HG02571 (cell line): ENCODE measurements around the gene TRPC6.
"Not testable (repeated sequence)": the region's sequence is repeated elsewhere in the genome, so short reads cannot be mapped to it uniquely, and the experiment has no call there.

Experiments
- ATAC-seq: cut with Tn5 transposase; IDR thresholded peaks from one replicate; pipeline ENCODE4 v1.9.1; 2021; ENCODE audit warnings: mild to moderate bottlenecking, moderate library complexity; ENCODE audit not compliant: unreplicated experiment

TRPC6 gene

DNA sequence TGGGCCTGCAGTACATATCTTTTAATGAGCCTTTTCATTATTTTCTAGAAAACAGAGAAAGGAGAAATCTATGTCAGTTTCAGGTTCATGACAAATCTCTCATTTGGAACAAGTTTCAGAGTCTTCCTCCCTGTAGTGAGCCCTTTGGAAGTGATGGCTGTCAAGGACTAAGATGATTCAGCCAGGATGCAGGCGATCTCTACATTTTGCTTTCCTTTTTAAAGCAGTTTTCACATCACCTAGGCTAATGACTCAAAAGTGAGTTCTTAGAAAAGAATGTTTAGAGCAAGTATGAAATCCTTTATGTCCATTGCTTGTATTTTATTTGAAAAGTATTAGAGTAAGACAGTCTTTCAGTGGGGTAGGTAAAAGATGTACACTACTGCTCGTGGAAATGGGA, 130.1 kb downstream of the TRPC6 start:
- no peak for ATAC-seq

DNA sequence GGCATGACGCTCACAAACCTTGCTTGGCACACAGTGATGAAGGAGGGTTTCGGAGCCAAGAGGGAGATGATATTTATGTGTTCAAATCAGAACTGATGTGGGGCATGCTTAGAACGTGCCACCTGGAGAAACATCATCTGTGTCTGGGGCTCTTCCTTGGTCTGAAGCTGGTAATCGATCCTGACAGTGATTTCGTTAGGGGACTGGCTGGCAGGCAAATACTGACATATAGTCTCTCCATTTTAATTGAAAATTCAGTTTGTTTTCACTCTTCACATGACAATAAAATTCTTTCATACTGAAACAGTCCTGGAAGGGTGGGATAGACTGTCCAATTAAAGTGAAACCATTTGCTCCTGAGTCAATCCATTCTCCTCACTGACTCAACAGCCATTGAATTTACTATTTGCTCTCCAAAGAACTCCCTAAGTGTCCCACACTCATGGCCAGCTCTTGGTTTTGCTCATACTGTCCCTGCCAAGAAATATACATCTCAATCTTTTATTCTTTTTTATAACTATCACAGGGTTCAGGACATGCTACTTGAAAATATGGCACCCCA, 134.8 kb downstream of the TRPC6 start:
- ATAC-seq, result no peak

DNA sequence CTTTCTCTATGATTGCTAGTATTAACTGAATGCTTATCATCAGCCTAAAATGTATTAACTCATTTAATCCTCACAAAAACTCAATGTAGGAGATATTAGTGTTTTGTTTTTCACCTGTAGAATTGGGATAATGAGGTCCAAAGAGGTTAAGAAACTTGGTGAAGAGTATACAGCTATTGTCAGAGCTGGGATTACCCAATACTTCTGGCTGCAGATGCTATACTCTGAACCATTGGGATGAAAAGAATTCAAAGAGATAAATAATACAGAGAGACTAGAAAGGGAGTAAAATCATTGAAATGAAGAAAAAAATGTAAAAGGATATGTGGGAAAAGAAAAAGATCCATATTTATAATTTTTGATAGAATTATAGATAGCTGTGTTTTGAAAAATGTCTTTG, 137.1 kb downstream of the TRPC6 start:
- no peak for ATAC-seq

DNA sequence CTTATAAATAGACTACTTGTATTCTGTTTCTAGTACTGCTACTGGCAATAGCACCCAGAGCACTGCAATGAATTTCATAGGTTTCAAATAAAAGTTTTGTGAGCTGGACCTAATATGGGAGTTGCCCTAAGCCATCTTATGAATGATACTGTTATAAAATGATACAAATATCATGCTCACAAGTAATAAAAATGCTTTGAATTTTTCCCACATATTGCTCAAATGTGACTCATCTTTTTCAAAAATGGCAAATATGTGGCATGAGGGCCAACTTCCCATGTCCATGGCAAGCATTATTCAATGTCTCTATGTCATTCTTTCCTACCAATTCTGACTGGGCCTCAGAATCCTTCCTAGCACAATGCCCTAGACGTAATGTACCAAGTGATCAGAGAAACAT, 137.6 kb downstream of the TRPC6 start:
- ATAC-seq, result no peak

DNA sequence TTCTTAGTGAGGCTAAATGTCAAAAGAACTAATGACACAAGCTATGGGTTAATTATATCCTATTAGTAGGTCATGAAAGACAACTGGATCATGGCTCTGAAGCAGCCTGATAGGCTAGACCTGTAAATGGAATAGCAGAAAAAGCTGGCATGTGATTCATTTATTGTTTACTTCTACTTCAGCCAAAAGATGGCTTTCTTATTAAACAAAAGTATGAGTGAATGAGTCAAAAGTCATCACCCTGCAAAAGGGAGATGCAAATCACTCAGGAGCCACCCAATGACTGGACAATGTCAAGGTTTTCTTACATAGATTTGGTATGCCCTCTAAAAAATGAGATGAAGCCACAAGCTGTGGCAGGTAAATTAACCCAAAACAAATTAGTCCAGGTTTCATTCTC, 138.0 kb downstream of the TRPC6 start:
- ATAC-seq, result no peak

DNA sequence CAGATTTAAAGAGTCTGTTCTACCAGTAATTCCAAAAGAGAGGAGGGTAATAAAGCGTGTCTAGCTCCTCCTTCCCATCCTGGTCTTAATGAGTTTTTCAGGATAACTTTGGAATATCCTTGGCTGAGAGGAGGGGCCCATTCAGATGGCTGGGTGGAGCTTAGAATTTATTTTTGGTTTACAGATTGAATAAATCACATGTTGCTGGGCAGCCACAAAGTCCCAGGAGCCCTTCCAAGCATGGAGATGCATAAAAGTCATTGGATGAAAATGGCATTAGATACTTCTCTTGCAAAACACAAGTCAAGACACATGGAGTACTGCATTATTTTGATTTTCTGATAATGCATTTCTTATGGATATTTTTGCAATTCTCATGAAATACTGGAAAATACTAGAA, 139.0 kb downstream of the TRPC6 start:
- ATAC-seq, result no peak

DNA sequence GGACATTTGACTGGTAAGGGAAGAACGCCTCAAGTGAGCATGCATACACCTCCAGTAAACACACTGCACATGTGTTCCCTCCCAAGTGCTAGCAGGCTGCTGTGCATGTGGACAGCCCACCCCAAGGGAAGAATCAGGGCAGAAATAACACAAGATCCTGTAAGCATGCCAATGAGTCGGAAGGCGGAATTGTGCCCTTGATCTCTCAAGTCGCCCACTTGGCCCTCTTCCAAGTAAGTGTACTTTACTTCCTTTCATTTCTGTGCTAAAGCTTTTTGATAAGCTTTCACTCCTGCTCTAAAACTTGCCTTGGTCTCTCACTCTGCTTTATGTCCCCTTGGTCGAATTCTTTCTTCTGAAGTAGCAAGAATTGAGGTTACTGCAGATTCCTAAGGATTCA, 139.6 kb downstream of the TRPC6 start:
- ATAC-seq, result no peak

DNA sequence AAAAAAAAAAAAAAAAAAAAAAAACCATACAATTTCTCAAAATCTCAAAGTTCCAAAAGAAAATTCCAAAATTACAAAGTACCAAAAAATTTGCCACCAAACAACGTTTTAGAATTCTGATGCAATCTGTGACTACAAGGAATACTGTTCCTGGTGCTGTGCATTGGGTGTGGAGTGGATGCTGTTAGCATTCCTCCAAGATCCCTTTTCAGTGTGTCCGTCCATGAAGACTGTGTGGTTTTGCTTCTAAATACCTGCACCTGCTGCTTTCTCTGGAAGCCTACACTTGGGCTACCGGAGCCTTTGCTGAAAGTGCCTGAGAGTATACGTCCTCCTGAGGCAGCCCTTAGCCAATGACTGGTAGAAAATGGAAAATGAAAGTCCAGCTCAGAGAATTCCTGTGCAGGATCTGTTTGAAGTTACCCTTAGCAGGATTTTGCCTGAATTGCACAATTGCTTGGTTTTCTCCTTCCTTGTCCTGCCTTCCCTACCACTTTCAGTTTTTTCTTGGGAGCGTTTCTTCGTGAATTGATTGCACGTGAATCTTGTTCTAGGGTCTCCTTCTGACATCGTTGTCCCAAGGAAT, 140.8 kb downstream of the TRPC6 start:
- ATAC-seq, result no peak

DNA sequence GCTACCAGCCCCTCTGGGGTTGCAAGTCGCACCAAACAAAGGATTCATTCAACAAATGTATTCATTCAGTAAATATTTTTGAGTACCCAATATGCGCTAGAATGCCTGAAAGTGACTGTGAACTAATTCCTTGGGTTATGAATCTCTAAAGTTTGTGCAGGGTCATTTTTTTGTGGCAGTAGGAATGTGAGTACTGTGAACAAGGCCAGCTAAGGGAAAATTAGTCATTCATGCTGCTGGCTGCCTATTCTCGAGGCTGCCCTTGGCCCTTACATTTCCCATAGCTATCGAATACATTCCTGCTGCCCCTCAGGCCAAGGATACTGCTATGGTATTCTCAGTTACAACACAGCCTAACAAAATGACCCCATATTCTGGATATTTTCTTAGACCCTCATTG, 141.6 kb downstream of the TRPC6 start:
- no peak for ATAC-seq

DNA sequence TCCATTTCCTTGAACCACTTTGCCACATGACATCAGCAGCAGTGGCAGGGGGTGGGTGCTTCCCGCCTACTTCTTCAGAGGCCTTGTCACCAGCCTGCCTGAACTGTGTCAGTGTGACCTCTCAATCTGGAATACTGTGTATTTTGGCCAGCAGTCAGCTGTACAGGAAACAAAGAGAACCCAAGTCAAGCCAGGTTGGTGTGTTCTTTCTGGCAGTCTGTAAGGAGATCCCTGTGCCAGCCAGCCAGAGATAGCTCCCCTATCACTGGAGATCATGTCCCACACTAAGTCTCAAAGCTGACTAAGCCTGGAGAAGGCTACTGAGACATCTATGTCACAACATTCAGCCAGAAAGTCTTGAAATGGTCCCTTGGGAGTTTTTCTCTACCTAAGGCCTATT, 142.1 kb downstream of the TRPC6 start:
- no peak for ATAC-seq

DNA sequence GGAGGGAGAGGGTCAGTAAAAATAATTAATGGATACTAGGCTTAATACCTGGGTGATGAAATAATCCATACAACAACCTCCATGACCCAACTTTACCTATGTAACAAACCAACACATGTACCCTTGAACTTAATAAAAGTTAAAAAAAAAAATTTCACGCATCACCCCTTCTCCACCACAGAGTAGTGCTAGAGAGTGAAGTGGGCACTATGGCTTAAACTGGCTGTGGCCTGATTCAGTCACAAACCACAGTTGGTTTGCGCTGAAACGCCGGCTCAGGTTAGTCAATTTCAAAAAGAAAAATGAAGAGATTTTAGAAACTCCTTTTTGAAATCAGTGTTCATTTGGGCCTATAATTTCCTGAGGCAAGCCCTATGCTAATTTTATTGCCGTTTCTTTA, 144.3 kb downstream of the TRPC6 start:
- ATAC-seq, result no peak

DNA sequence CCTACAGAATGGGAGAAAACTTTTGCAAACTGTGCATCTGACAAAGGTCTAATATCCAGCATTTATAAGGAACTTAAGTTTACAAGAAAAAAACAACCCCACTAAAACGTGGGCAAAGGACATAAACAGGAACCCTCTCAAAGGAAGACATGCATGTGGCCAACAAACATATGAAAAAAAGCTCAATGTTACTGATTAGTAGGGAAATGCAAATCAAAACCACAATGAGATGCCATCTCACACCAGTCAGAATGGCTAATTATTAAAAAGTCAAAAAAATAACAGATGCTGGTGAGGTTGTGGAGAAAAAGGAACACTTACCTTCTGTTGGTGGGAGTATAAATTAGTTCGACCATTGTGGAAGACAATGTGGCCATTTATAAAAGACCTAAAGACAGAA, 145.1 kb downstream of the TRPC6 start:
- ATAC-seq, result not testable (repeated sequence)

DNA sequence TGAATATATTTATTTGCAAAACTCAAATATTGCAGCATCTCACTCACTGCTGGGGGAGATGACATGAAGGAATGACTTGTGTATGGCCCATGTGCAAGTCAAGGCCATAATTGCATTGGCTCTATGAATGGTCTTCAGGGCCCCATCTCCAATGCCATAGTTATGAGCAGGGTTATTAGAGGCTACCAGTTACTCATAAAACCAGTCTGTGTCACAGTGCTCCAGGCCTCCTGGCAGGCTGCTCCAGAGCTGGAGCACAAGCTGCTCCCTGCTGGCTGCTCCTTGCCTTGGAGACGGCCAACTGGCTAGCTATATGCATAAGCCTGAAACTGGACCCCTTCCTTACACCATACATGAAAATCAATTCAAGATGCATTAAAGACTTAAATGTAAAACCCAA, 145.7 kb downstream of the TRPC6 start:
- ATAC-seq, result no peak

DNA sequence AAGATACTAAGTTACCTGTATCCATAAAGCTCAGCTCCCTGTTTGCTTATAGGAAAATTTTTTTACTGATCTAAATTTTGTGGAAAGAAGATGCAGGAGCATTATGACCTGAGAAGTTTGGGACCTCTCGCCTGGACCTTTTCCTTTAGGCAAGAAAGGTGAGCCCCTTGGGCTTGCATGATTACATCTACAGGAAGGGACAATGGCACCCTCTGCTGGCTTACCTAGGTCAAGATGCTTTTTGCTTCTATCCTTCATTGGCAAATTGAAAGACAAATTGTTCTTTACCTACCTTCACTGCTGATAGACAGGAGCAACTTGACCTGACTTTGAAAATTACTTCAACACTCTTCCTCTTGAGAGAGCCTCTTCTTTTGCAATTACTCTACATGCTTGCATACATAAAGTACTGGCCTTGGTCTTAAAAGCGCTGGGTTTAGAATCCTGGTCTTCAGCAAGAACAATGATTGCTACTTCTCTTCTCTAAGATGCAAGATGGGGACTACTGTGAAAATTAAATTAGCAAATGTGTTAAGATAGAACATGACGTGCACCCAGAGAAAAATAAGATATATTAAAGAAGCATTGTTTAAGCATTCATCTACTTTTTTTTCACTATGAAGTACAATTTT, 147.2 kb downstream of the TRPC6 start:
- no peak for ATAC-seq

DNA sequence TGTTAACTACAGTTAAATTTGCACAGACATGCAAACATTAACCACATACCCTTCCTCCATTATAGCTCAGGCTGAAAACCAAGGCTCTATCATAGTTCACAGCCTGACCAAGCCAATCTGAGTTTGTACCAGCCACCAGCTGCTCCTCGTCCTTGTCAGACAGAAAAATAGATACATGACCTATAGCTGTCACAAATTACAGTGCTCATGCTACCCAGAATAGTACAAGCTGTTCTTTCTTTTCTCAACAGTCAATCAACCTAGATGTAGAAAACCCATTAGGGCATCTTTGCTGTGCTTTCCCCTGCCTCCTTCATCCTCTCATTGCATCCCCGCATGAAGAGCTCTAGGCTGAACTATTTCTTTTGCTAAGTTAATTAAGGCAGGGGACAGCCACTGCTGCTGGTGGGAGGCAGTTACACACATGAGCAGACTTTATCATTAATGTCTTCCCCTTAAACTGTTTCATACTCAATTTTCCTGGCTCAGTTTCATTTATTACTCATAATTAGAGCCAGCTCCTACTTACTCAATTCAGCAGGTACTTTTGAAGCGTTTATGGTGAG, 148.3 kb downstream of the TRPC6 start:
- no peak for ATAC-seq

DNA sequence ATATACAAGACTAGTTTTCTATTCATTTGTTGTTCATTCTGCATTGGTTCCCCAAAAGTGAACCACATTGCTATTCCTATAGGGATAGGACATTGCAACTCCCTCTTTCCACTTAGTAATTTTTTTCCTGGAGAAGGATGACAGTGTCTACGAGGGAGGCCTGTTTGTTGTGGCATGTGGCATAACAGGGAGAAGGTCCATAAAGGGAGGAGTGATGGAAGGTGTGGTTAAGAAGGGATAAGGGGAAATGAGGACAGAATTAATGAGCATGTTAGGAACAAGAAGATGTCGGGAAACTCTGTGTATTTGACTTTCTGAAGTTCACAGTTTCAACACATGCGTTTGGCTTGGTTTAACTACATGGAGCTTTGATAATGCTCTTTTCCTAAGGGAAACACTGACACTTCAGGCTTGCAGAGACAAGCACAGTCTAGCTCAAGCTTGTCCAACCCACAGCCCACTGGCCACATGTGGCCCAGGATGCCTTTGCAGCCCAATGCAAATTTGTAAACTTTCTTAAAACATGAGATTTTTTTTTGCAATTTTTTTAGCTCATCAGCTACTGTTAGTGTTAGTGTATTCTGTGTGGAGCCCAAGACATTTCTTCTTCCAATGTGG, 149.7 kb downstream of the TRPC6 start:
- no peak for ATAC-seq

DNA sequence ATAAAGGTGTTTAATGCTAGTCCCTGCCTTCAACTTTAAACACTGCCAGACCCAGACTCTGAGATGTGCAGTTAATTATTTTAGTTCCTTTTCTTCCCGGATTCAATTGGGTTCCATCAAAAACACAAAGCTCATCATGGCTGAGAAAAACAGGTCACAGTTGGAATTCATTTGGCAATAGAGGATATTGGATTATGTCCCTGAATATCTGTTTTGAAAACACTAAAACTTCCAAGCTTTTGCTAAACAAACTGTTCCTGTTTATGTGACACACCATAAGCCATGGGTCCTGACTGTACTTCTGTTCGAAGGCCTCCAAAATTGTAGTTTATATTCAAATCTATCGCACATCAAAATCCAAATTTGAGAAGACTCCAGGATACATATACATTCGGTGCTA, 150.7 kb downstream of the TRPC6 start:
- no peak for ATAC-seq

DNA sequence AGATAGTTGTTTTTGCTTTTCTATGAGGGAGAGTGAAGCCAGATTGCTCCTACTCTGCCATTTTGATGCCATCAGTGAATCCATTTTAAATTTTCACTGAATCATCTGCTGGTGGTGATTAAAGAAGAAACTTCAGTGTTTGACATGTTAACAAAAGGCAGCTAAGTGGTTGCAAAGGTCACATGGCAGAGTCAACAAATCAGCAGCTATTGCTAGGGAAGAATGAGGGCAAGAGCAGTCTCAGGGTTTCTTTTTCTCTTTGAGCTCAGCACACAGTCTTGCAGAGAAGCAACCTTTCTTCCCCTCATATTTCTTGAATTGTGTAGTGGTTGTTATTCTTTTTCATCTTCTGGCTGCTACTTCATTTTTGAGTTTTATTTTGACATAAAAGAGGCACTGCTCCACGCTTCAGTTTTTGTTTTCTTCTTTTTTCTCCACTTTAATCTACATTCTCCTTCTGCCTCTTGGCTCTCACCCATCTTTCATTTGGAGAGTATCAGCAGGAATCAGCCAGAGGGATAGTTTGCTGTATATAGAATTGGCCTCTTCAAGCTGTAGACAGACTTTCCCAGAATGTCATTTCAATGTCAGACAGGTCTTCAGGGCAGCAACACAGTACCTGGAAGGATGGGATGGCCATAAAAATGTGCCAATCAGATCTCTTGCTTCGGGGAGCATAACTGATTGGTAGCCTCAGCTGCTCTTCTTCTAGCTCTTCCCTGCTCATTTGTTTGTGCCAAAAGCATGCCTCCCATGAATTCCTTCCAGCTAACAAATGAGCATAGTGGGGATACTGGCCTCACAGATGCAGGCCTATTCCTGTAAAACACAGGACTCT, 153.9 kb downstream of the TRPC6 start:
- ATAC-seq, result no peak

DNA sequence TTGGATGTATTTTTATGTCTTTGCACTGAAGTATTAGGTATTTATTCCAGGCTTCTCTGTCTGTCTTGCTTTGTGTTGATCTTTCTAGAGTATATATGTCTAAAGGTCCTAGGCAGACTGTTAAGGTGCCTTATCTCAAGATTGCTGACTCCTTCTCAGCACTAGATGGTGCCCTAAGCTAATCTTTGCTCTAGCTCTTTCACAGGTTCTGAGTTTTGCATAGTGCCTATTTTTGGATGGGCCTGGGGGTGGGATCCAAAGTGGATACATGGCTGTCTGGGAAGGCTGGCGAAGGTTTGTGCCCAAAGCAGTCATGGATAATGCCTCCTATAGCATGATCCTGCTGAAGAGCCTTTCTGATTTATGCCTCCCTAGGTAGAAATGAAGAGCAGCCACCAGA, 154.9 kb downstream of the TRPC6 start:
- no peak for ATAC-seq

DNA sequence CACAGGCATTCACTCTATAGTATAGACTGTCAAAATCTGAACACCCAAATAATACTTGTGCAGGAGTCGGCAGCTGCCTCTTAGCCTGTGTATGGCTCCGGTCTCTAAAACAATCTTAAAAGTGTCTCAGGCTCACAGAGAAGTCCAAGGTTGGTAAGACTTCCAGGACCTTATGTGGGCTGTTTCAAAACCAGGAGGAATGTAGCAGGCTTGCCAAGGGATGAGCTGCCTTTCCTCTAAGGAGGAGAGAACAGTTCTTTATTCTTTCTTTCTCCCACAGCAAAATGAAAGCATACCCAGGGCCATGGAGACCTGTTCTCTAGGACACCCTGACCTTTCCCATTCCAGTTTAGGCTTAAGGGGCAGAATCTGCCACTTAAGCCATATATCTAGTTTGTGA, 176.5 kb downstream of the TRPC6 start:
- no peak for ATAC-seq
